ENCODE results near the gene COL28A1. TPM values are rescaled to one million over a fixed set of nuclear protein-coding genes. Genes with fewer than 3 reads are reported as not detected.

COL28A1 gene
- total RNA-seq, 3 donors from 2014 or later (not counting 1 experiment from before 2014, with no cell fraction given), result 0.28 to 0.84 (median 0.45) TPM

GRCh38 chr7:7510794-7511193 is 24.9 kb downstream of the COL28A1 start:
- no peak for TF ChIP-seq CTCF (IDR thresholded peaks at IDR 0.05)
- intact Hi-C loops (cut with micrococcal nuclease), result no loop called here
- DNase-seq, result no peak
- Mint-ChIP-seq H3K36me3 (no peaks in the 10 kb centered on the region), H3K9me3 (no peaks in the 10 kb centered on the region), H3K4me3 (no peak overlapping the region), H3K4me1 (no peaks in the 10 kb centered on the region), H3K27ac (no peak overlapping the region), H3K27me3 (ENCODE audit: low read depth in 2 of 2) (peaks cover 0 to 3% of the 10 kb centered on the region in 2 donors)
- Histone ChIP-seq H3K4me1 (ENCODE audit: control insufficient read depth, insufficient read depth, low read length) (no peaks in the 10 kb centered on the region), H3K9me3 (ENCODE audit: control insufficient read depth, insufficient read depth, low read length) (no peaks in the 10 kb centered on the region), H3K4me3 (ENCODE audit: low read length) (no peak overlapping the region), H3K27ac (ENCODE audit: low read length) (no peak overlapping the region), H3K36me3 (ENCODE audit: control insufficient read depth, insufficient read depth, low read length) (no peaks in the 10 kb centered on the region), H3K27me3 (ENCODE audit: control insufficient read depth, insufficient read depth, low read length) (no peaks in the 10 kb centered on the region)
- no peak for ATAC-seq
- 90% methylated on average over 1 of the region's 3 CpGs for WGBS (ENCODE audit: insufficient coverage)

- no peak for ATAC-seq
- 90% methylated on average over 6 of the region's 6 CpGs for WGBS (ENCODE audit: insufficient coverage)
- Histone ChIP-seq H3K9me3 (ENCODE audit: control insufficient read depth, insufficient read depth, low read length) (no peaks in the 10 kb centered on the region), H3K27ac (ENCODE audit: low read length) (no peak overlapping the region), H3K36me3 (ENCODE audit: control insufficient read depth, insufficient read depth, low read length) (no peaks in the 10 kb centered on the region), H3K27me3 (ENCODE audit: control insufficient read depth, insufficient read depth, low read length) (no peaks in the 10 kb centered on the region), H3K4me1 (ENCODE audit: control insufficient read depth, insufficient read depth, low read length) (no peaks in the 10 kb centered on the region), H3K4me3 (ENCODE audit: low read length) (no peak overlapping the region)
- Mint-ChIP-seq H3K27ac (no peak overlapping the region), H3K36me3 (no peaks in the 10 kb centered on the region), H3K4me1 (no peaks in the 10 kb centered on the region), H3K9me3 (no peaks in the 10 kb centered on the region), H3K4me3 (no peak overlapping the region), H3K27me3 (ENCODE audit: low read depth in 2 of 2) (peaks cover 0 to 3% of the 10 kb centered on the region in 2 donors)
- intact Hi-C loops (cut with micrococcal nuclease), result no loop called here
- DNase-seq, result no peak
- no peak for TF ChIP-seq CTCF (IDR thresholded peaks at IDR 0.05)
Measured at GRCh38 chr7:7505915-7506314, 29.8 kb downstream of the COL28A1 start.

- Histone ChIP-seq H3K9me3 (ENCODE audit: control insufficient read depth, insufficient read depth, low read length) (no peaks in the 10 kb centered on the region), H3K4me3 (ENCODE audit: low read length) (no peak overlapping the region), H3K4me1 (ENCODE audit: control insufficient read depth, insufficient read depth, low read length) (no peaks in the 10 kb centered on the region), H3K27me3 (ENCODE audit: control insufficient read depth, insufficient read depth, low read length) (no peaks in the 10 kb centered on the region), H3K27ac (ENCODE audit: low read length) (no peak overlapping the region), H3K36me3 (ENCODE audit: control insufficient read depth, insufficient read depth, low read length) (no peaks in the 10 kb centered on the region)
- TF ChIP-seq CTCF (IDR thresholded peaks at IDR 0.05), result no peak
- H3K36me3 Mint-ChIP-seq, result no peaks in the 10 kb centered on the region
- intact Hi-C loops (cut with micrococcal nuclease), result no loop called here
- H3K4me3 Mint-ChIP-seq, result no peak overlapping the region
- no peak overlapping the region for H3K27ac Mint-ChIP-seq
- no peaks in the 10 kb centered on the region for H3K4me1 Mint-ChIP-seq
- H3K9me3 Mint-ChIP-seq, result no peaks in the 10 kb centered on the region
- H3K27me3 Mint-ChIP-seq (ENCODE audit: low read depth in 2 of 2), result peaks cover 0 to 3% of the 10 kb centered on the region in 2 donors
- ATAC-seq (no peak), DNase-seq (no peak)
- 100% methylated on average over 2 of the region's 3 CpGs for WGBS (ENCODE audit: insufficient coverage)
Measured at GRCh38 chr7:7504910-7505704, 30.6 kb downstream of the COL28A1 start.

- H3K4me1 Mint-ChIP-seq, result no peaks in the 10 kb centered on the region
- no peak for TF ChIP-seq CTCF (IDR thresholded peaks at IDR 0.05)
- Histone ChIP-seq H3K27me3 (ENCODE audit: control insufficient read depth, insufficient read depth, low read length) (no peaks in the 10 kb centered on the region), H3K27ac (ENCODE audit: low read length) (no peak overlapping the region), H3K4me1 (ENCODE audit: control insufficient read depth, insufficient read depth, low read length) (no peaks in the 10 kb centered on the region), H3K4me3 (ENCODE audit: low read length) (no peak overlapping the region), H3K9me3 (ENCODE audit: control insufficient read depth, insufficient read depth, low read length) (no peaks in the 10 kb centered on the region), H3K36me3 (ENCODE audit: control insufficient read depth, insufficient read depth, low read length) (no peaks in the 10 kb centered on the region)
- H3K4me3 Mint-ChIP-seq, result no peak overlapping the region
- DNase-seq, result no peak
- no peaks in the 10 kb centered on the region for H3K9me3 Mint-ChIP-seq
- no peaks in the 10 kb centered on the region for H3K36me3 Mint-ChIP-seq
- intact Hi-C loops (cut with micrococcal nuclease), result no loop called here
- H3K27ac Mint-ChIP-seq, result no peak overlapping the region
- no peak for ATAC-seq
- 86% methylated on average over 1 of the region's 2 CpGs for WGBS (ENCODE audit: insufficient coverage)
- peaks cover 5 to 8% of the 10 kb centered on the region in 2 donors for H3K27me3 Mint-ChIP-seq (ENCODE audit: low read depth in 2 of 2)
Measured at GRCh38 chr7:7499892-7500291, 35.8 kb downstream of the COL28A1 start.

All from natural killer cell (primary cell).